NCI-H2196 (cell line): Measurements from ENCODE around the gene CLDN19.
"Not testable (repeated sequence)": the region's sequence is repeated elsewhere in the genome, so short reads cannot be mapped to it uniquely, and the experiment has no call there.

Experiments
- DNase-seq: peaks from one replicate; lab custom pipeline; 2025; ENCODE audit not compliant: unreplicated experiment; lab: John Stamatoyannopoulos, UW

The CLDN19 gene

DNA sequence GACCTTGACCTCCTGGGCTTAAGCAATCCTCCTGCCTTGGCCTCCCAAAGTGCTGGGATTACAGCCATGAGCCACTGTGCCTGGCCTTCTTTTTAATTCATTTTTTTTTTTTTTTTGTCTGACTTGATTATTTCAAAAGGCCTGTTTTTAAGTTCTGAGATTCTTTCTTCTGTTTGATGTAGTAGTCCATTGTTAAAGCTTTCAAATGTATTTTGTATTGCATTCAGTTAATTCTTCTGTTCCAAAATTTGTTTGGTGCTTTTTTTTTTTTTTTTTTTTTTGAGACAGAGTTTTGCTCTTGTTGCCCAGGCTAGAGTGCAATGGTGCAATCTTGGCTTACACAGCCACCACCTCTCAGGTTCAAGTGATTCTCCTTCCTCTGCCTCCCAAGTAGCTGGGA lies 25.6 kb downstream of the CLDN19 start:
- not testable (repeated sequence) for DNase-seq

DNA sequence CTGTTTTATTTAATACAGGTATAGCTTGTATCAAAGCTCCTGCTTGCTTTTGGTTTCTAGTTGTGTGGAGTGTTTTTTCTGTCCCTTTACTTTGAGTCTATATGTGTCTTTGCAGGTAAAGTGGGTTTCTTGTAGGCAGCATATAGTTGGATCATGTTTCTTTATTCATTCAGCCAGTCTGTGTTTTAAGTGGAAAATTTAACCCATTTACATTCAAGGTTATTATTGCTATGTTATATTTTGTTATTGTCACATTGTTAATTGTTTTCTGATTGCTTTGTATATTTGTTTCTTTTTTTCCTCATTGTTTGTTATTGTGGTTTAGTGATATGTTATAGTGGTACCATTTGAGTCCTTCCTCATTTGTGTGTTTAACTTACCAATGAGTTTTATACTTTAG lies 26.7 kb downstream of the CLDN19 start:
- DNase-seq, result no peak

DNA sequence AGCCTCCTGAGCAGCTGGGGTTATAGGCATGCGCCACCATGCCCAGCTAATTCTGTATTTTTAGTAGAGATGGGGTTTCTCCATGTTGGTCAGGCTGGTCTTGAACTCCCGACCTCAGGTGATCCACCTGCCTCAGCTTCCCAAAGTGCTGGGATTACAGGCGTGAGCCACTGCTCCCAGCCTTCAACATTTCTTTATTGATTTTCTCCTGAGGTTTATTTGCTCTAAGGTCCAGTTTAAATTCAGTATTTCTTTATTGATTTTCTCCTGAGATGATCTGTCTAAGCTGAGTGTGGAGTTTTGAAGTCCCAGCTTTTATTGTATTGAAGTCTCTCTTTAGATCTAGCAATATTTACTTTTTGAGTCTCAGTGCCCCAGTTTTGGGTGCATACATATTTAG lies 27.2 kb downstream of the CLDN19 start:
- DNase-seq, result not testable (repeated sequence)

DNA sequence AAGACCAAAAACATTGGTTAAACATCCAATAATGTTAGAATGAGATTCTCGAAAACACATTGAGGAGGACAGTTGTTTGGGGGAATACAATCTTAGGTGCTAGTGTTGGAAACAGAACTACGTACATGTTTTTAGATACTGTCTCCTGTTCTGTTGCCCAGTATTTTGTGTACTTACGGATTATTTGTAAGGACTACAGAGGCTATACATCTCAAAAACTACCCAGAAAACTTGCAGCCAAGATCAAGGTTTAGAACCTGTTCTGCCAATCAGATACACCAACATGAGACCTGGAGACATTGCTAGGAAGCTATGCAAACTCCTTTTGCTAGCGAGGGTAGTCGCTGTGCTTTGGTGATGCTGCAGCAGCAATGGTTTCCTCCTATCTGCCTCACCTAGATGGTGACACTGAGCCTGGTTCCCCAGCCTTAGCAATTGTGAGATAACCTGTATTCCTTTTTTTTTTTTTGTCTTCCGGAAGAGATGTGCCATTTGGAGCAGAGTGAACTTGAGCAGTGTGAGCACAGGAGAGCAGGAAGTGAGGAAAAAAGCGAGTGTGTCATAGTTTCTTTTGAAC lies 36.1 kb downstream of the CLDN19 start:
- DNase-seq, result no peak

DNA sequence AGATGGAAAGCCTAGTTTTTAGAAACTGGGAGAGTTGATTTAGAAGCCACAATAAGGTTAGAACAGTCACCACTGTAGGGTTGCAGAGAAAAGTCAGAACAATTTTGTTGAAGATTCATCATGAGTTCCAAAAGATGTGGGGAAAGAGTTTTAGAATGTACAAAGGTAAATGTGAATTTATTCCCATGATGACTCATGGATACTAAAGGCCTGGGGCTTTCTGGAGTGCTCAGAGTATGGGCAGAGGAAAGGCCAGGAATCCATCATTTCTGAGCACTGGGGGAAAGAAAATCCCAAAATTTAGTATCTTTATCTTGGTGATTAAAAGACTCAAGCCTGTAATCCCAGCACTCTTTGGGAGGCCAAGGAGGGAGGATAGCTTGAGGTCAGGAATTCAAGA lies 40.0 kb downstream of the CLDN19 start:
- no peak for DNase-seq

DNA sequence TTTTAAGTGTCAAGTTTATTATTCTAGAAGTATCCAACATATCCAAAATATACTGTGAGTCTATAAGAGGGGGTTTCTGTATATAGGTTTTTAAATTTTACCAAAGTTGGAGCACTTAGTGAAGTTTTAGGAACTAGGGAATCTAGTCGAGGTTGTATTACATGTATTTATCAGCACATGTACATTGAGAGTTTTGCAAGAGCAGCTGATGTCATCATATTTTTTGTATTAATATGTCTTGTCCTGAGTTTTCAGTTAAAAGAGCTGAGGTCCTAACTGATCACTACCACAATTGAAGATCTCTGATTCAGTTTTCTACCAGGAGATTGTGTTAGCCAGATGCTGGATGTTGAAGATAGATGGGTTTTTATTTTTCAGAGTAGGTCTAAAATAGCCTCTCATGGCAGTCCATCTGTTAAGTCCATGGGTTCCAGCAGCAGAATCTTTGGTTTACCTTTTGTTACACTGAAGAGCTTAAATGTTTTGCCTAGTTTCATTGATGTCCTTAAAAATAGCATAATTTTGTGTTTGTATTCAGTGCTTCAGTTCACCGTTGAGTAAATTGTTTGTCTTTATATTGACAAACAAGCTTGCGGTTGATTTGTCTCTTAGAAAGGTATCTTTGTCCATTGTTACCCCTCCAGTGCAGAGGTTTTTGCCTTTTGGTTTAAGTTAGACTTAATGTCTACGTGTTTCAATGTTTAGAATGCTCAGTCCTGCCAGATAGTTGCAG lies 41.8 kb downstream of the CLDN19 start:
- no peak for DNase-seq

DNA sequence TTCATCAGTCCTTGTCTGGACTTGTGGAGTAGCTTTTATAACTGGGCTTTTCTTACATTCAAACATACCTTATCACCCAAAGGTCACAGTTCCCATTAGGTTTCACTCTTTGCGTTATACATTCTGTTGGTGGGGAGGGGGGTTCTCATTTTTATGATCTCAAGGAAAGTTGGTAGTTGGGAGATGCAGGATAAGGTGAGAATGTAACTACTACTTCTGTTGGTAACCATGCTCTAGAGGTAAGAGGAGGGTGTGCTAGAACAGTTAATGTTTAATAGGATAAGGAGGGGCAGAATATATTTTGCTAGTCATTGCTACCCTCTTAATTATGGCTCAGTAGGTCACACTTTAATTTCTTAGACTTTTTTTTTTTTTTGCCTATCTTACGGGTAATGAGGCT lies 47.1 kb downstream of the CLDN19 start:
- DNase-seq, result no peak

DNA sequence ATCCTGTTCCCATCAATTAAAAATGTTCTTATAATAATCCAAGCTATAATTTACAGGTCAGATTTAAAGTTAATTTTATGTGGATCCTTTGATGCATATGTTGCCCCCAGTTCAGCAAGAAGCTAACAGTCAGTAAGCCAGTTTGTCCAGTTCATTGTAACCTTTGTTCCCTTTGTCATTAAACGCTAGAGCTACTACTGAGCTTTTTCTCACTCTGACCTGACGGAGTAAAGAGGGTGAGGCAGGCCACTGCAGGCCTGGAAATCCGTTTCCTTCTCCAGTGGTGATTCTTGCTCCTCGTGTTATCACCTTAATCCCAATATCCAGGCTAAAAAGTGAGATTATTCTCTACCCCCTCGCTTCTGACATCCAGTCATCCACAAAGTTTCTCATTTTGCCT lies 47.6 kb downstream of the CLDN19 start:
- no peak for DNase-seq

DNA sequence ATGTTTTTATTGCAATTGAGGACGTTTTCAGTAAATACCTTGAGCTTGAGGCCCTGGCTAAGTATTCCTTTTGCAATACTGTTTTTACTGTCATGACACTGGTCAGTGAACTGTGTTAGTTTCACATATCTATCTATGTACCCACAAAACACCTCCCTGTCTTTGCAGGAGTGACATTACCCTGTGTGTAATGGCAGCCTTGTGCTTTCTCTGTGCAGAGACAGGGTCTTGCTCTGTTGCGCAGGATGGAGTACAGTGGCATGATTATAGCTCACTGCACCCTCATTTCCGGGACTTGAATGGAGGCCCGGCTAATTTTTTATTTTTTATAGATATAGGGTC lies 48.9 kb downstream of the CLDN19 start:
- DNase-seq, result no peak

DNA sequence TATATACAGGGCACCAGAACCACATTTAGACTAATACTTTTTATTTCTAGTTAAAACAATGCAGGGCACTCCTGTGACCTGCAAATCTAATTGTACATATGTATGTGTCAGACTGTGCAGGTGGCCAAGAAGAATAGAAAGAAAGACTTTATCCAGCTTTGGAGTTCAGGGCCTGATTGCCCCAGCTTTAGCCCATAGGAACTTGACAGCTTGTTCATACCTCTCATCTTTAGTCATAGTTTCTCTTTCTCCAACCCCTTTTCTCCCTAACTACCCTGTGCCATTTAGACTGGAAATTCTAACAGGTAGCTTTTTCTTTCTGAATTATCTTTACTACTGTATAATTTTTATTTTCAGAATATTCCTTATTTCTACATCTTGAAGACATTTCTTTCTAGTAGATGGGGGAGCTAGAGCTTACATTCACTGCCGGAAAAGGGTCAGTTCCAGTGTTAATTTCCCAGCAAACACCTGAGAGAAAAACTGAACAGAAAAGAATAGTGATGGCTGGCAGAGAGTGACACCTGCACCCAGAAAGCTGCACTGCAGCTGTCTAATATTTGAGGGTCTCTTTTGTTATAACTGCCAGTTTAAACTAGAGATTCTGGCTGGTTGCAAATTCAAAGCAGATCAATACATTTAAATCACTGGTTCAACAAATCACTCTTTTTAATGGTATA lies 49.4 kb downstream of the CLDN19 start:
- DNase-seq, result no peak

DNA sequence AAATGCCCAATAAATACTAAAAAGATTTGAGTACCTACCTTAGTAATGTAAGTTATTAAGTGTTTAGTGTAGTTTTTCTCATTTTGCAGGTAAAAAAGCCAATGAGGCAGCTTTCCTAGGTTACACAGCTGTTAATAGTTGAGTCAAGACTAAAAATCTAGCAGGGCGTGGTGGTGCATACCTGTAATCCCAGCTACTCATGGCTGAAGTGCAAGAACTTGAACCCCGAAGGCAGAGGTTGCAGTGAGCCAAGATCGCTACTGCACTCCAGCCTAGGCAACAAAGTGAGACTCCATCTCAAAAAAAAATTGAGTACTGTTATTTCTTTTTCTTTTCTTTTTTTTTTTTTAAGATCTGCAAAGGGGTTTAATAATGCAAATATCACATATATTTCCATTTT lies 50.1 kb downstream of the CLDN19 start:
- no peak for DNase-seq

DNA sequence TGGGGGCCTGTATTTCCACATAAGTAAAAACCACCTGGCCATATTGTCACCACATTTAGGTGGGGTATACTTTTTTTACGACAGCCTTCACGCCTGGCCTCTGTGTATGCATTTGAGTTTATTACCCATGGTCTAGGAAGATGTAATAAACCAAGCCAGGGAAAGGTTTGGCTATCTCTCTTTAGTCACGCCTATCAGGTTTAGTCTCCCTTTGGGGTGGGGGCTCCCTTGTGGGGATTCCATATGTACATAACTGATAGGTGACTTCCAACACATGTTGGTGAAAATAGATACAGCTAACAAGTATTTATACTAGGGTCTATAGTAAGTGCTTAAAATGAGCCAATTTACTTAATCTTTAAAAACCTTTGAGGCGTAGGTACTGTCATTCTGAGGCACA lies 53.6 kb downstream of the CLDN19 start:
- DNase-seq, result no peak

DNA sequence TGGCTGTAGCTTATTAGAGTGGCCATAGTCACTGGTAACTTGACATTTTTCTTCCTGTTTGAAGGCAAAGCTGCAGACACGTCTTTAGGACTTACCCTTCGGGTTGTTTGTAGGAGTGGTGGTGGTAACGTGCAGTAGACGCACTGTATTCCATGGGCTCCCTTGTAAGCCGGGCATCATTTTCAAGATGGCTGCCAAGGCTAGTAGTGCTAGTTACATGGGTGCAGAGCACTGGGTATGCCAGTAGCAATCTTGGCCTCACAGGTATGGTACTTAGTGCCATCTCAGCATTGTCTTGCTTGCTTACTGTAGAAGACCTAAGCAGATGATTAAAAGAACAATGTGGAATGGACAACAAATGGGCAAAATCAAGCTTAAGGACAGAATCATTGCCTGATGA lies 55.9 kb downstream of the CLDN19 start:
- no peak for DNase-seq
